GM12891 (cell line): ENCODE results near the gene STIM1.

Source experiments
- PAX5 ChIP-seq: IDR thresholded peaks from 2 replicates; pipeline ENCODE4 v1.6.1; 2011; ENCODE audit warnings: low read length, moderate library complexity, mild to moderate bottlenecking; ENCODE audit not compliant: insufficient read depth, severe bottlenecking
- POLR2A ChIP-seq: IDR thresholded peaks from 2 replicates; pipeline ENCODE4 v1.6.1; 2011; ENCODE audit warnings: low read depth, low read length, control low read depth
- POLR2AphosphoS5 ChIP-seq: IDR thresholded peaks from 2 replicates; pipeline ENCODE4 v1.6.1; 2011; ENCODE audit warnings: low read depth, low read length, control low read depth
- POU2F2 ChIP-seq: IDR thresholded peaks from 2 replicates; pipeline ENCODE4 v1.6.1; 2011; ENCODE audit warnings: low read depth, mild to moderate bottlenecking, control low read depth, low read length, moderate library complexity
- SPI1 ChIP-seq: IDR thresholded peaks from 2 replicates; pipeline ENCODE4 v1.6.1; 2011; ENCODE audit warnings: low read depth, low read length, control low read depth
- TAF1 ChIP-seq: IDR thresholded peaks from 2 replicates; pipeline ENCODE4 v1.6.1; 2011; ENCODE audit warnings: low read depth, low read length, control low read depth

DNA sequence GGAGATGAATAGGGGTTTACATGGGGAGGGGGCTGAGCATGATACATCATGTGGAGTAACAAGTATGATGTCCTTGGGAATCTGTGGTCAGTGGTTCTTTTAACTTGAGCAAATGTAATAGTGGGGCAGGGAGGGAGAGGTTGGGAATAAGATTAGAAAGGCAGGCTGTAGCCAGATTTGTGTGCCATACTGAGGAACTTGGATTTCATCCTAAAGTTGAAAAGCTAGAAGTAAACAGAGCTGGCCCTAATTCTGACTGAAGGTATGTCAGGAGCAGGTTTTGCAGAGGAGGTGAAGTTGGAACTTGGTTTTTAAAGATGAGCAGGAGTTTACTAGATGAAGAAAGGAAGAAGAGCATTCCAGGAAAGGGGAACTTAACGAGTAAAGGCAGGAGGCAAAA lies 130.8 kb downstream of the STIM1 start:
- TF ChIP-seq POLR2A, result no peak
- no peak for TF ChIP-seq POLR2AphosphoS5
- TF ChIP-seq TAF1, result no peak
- TF ChIP-seq POU2F2, result no peak
- no peak for TF ChIP-seq SPI1
- no peak for TF ChIP-seq PAX5
